Naive thymus-derived CD4-positive, alpha-beta T cell (primary cell): ENCODE data around the gene SMARCC2. TPM values are rescaled to one million over a fixed set of nuclear protein-coding genes. Genes with fewer than 3 reads are reported as not detected.

Source experiments
- ATAC-seq: fragments of 150-1000 bp; cut with Tn5 transposase; 2 replicates; pipeline ENCODE4 v1.10.0; 2021; ENCODE audit warnings: mild to moderate bottlenecking, moderate library complexity
- CTCF ChIA-PET: fragments of 350-600 bp; sonication (Branson Sonifier 250); formaldehyde crosslinking; loops from one replicate; lab custom pipeline; 2021; ENCODE audit warnings: antibody characterized with exemption; lab: Charles Lee
- POLR2A ChIA-PET: fragments of 350-600 bp; sonication (Branson Sonifier 250); formaldehyde crosslinking; loops from one replicate; lab custom pipeline; 2021; ENCODE audit warnings: antibody characterized with exemption, inconsistent platforms; lab: Charles Lee
- DNase-seq, 9 donors: peaks; one replicate each; pipeline versions ENCODE4 v3.0.0 to v3.0.0-alpha.2; 2020 to 2022; ENCODE audit warnings: mixed read lengths in 1 of 9
- H3K27ac ChIP-seq: one replicate; pipeline ENCODE4 v1.7.0; 2013; ENCODE audit warnings: mild to moderate bottlenecking, low read depth, low read length, moderate library complexity
- H3K27me3 ChIP-seq, 2 donors: one replicate each; pipeline ENCODE4 v1.7.0; 2013; ENCODE audit warnings: low read length in 2 of 2, mild to moderate bottlenecking in 2 of 2, moderate library complexity in 2 of 2; ENCODE audit not compliant: control insufficient read depth in 2 of 2, insufficient read depth in 2 of 2
- H3K36me3 ChIP-seq, 3 experiments: 1 replicate in 2 of 3; 2 replicates in 1 of 3; pipeline ENCODE4 v1.7.0; 2013; ENCODE audit warnings: low read length in 3 of 3, mild to moderate bottlenecking in 3 of 3, moderate library complexity in 1 of 3; ENCODE audit not compliant: insufficient read depth in 3 of 3, control insufficient read depth in 2 of 3
- H3K4me1 ChIP-seq, 2 donors: one replicate each; pipeline ENCODE4 v1.7.0; 2013; ENCODE audit warnings: low read length in 2 of 2, mild to moderate bottlenecking in 2 of 2, moderate library complexity in 1 of 2; ENCODE audit not compliant: control insufficient read depth in 2 of 2, insufficient read depth in 2 of 2
- H3K4me3 ChIP-seq: 2 replicates; pipeline ENCODE4 v1.7.0; 2013; ENCODE audit warnings: mild to moderate bottlenecking, low read length
- H3K9me3 ChIP-seq, 3 experiments: 1 replicate in 2 of 3; 2 replicates in 1 of 3; pipeline ENCODE4 v1.7.0; 2013; ENCODE audit warnings: low read length in 3 of 3; ENCODE audit not compliant: control insufficient read depth in 2 of 3
- H3K27ac Mint-ChIP-seq, 9 donors: one replicate each; pipeline ENCODE4 v1.8.0; 2020 to 2022; ENCODE audit warnings: mixed read lengths in 9 of 9, mild to moderate bottlenecking in 8 of 9, moderate library complexity in 5 of 9, inconsistent platforms in 2 of 9
- H3K27me3 Mint-ChIP-seq, 5 donors: one replicate each; pipeline ENCODE4 v1.8.0; 2021 to 2022; ENCODE audit warnings: mixed read lengths in 5 of 5, mild to moderate bottlenecking in 1 of 5
- H3K36me3 Mint-ChIP-seq, 5 donors: one replicate each; pipeline ENCODE4 v1.8.0; 2020 to 2022; ENCODE audit warnings: mixed read lengths in 5 of 5, mild to moderate bottlenecking in 3 of 5, inconsistent platforms in 1 of 5
- H3K4me1 Mint-ChIP-seq, 7 donors: one replicate each; pipeline ENCODE4 v1.8.0; 2020 to 2022; ENCODE audit warnings: mixed read lengths in 7 of 7, mild to moderate bottlenecking in 3 of 7, inconsistent platforms in 1 of 7
- H3K4me3 Mint-ChIP-seq, 10 donors: one replicate each; pipeline ENCODE4 v1.8.0; 2020 to 2022; ENCODE audit warnings: mild to moderate bottlenecking in 10 of 10, mixed read lengths in 10 of 10, moderate library complexity in 6 of 10, inconsistent platforms in 2 of 10
- H3K9me3 Mint-ChIP-seq, 11 donors: one replicate each; pipeline ENCODE4 v1.8.0; 2020 to 2022; ENCODE audit warnings: mixed read lengths in 11 of 11, mild to moderate bottlenecking in 4 of 11, inconsistent platforms in 1 of 11, moderate library complexity in 1 of 11
- intact Hi-C, 2 donors: fragments of 100-400 bp; cut with micrococcal nuclease; formaldehyde crosslinking; loops; one replicate each; pipeline ENCODE4 v1.15.1; 2023
- polyA plus RNA-seq, 2 donors: library from polyadenylated mRNA; unstranded; fragments of 300-500 nt; fragmentation: Illumina TruSeq; gene quantifications; one replicate each; pipeline ENCODE4 v1.2.3, GENCODE V29; 2021
- total RNA-seq, 6 experiments: library from RNA in 5 of 6; stranded (reverse) in 5 of 6; gene quantifications; 1 replicate in 5 of 6; 2 replicates in 1 of 6; pipeline ENCODE4 v1.2.3 and lab custom pipeline; 2021 to 2026

SMARCC2 gene
- total and polyA plus RNA-seq, 7 experiments from 2014 or later = 64.6 to 187 (median 131) TPM

GRCh38 chr12:56161690-56162351 is 27.5 kb downstream of the SMARCC2 start:
- ChIA-PET POLR2A (interaction anchor here (0.9 to 12.7 kb wide), 14 partner anchors 8 to 467 kb away, joined by 3 to 161 read pairs (median 4); partner anchors contain the start of genes ESYT1, MYL6B, PA2G4 and RNF41), CTCF (interaction anchor here (0.7 to 3.4 kb wide), 5 partner anchors 10 to 81 kb away, joined by 3 to 15 read pairs (median 4); partner anchors contain the start of genes ESYT1, MYL6B, RNF41 and ZC3H10)
- no peak for ATAC-seq
- Histone ChIP-seq H3K27ac (peak overlapping the region; percentile 98), H3K27me3 (no peaks in the 10 kb centered on the region), H3K4me1 (peaks cover 24 to 26% of the 10 kb centered on the region in 2 donors), H3K4me3 (no peak overlapping the region), H3K36me3 (peaks cover 12 to 74% (median 20%) of the 10 kb centered on the region in 3 experiments), H3K9me3 (no peaks in the 10 kb centered on the region)
- Mint-ChIP-seq H3K36me3 (peaks cover 0 to 48% (median 15%) of the 10 kb centered on the region in 5 donors), H3K9me3 (no peaks in the 10 kb centered on the region), H3K27me3 (no peaks in the 10 kb centered on the region), H3K4me1 (peaks cover 31 to 57% (median 49%) of the 10 kb centered on the region in 7 donors), H3K27ac (peak overlapping the region; percentile 88 to 99 (median 95)), H3K4me3 (peak overlapping the region in 9 of 10 donors; percentile 4 to 99 (median 63))
- intact Hi-C loops = no loop called here
- DNase-seq = no peak

- intact Hi-C loops = loop anchor here (1.0 kb wide), 1 partner anchor 9 kb away; the partner anchor contains the start of gene MYL6B (in 2 of the 2)
- H3K27ac Mint-ChIP-seq = peak overlapping the region; percentile 88 to 99 (median 97)
- peak overlapping the region; percentile 63 to 99 (median 96) for H3K4me3 Mint-ChIP-seq
- peak overlapping the region; percentile 89 for H3K4me3 ChIP-seq
- H3K4me1 ChIP-seq = peaks cover 24 to 26% of the 10 kb centered on the region in 2 donors
- H3K36me3 ChIP-seq = peaks cover 12 to 67% (median 20%) of the 10 kb centered on the region in 3 experiments
- CTCF ChIA-PET = interaction anchor here (0.7 to 3.8 kb wide), 6 partner anchors 9 to 81 kb away, joined by 3 to 15 read pairs (median 4); partner anchors contain the start of genes ESYT1, MYL6B, RNF41 and SMARCC2
- H3K27me3 ChIP-seq = no peaks in the 10 kb centered on the region
- DNase-seq (no peak), ATAC-seq (no peak)
- H3K27ac ChIP-seq = peak overlapping the region; percentile 98
- H3K9me3 Mint-ChIP-seq = no peaks in the 10 kb centered on the region
- H3K4me1 Mint-ChIP-seq = peaks cover 31 to 57% (median 49%) of the 10 kb centered on the region in 7 donors
- POLR2A ChIA-PET = interaction anchor here (0.6 to 12.7 kb wide), 15 partner anchors 9 to 468 kb away, joined by 3 to 161 read pairs (median 5); partner anchors contain the start of genes ESYT1, MYL6B, RNF41 and RPL41
- no peaks in the 10 kb centered on the region for H3K27me3 Mint-ChIP-seq
- no peaks in the 10 kb centered on the region for H3K9me3 ChIP-seq
- H3K36me3 Mint-ChIP-seq = peaks cover 0 to 48% (median 15%) of the 10 kb centered on the region in 5 donors
These were observed 28.2 kb downstream of the SMARCC2 start for GRCh38 chr12:56160894-56161689.

- H3K27me3 ChIP-seq = no peaks in the 10 kb centered on the region
- ChIA-PET CTCF (interaction anchor here (0.8 to 3.8 kb wide), 6 partner anchors 9 to 41 kb away, joined by 3 to 15 read pairs (median 9); partner anchors contain the start of genes ESYT1, MYL6B, SMARCC2 and ZC3H10), POLR2A (interaction anchor here (0.6 to 12.7 kb wide), 14 partner anchors 9 to 313 kb away, joined by 3 to 161 read pairs (median 4); partner anchors contain the start of genes DGKA, ESYT1, MYL6B and RAB5B)
- H3K27ac Mint-ChIP-seq = peak overlapping the region; percentile 88 to 99 (median 97)
- no peaks in the 10 kb centered on the region for H3K9me3 Mint-ChIP-seq
- intact Hi-C loops = loop anchor here (1.0 kb wide), 1 partner anchor 8 kb away; the partner anchor contains the start of gene MYL6B (in 2 of the 2)
- DNase-seq = peak; percentile 31 to 74 (median 67)
- peaks cover 0 to 50% (median 10%) of the 10 kb centered on the region in 5 donors for H3K36me3 Mint-ChIP-seq
- H3K4me1 Mint-ChIP-seq = peaks cover 31 to 57% (median 51%) of the 10 kb centered on the region in 7 donors
- peak; percentile 60 for ATAC-seq
- H3K27ac ChIP-seq = peak overlapping the region; percentile 98
- H3K9me3 ChIP-seq = no peaks in the 10 kb centered on the region
- peak overlapping the region; percentile 94 to 99 (median 96) for H3K4me3 Mint-ChIP-seq
- H3K4me1 ChIP-seq = peaks cover 24 to 26% of the 10 kb centered on the region in 2 donors
- H3K36me3 ChIP-seq = peaks cover 7 to 59% (median 20%) of the 10 kb centered on the region in 3 experiments
- H3K27me3 Mint-ChIP-seq = no peaks in the 10 kb centered on the region
- peak overlapping the region; percentile 89 for H3K4me3 ChIP-seq
These were observed 29.0 kb downstream of the SMARCC2 start for GRCh38 chr12:56160193-56160763.

GRCh38 chr12:56159482-56160192 is 29.6 kb downstream of the SMARCC2 start:
- POLR2A ChIA-PET = interaction anchor here (0.6 to 12.7 kb wide), 19 partner anchors 8 to 1266 kb away, joined by 3 to 161 read pairs (median 4); partner anchors contain the start of genes CNPY2, DGKA, ESYT1 and RAB5B
- ATAC-seq = no peak
- CTCF ChIA-PET = interaction anchor here (1.0 to 3.8 kb wide), 7 partner anchors 17 to 304 kb away, joined by 3 to 15 read pairs (median 3); partner anchors contain the start of genes ESYT1, SMARCC2 and ZC3H10
- peak overlapping the region; percentile 94 to 99 (median 96) for H3K4me3 Mint-ChIP-seq
- no peaks in the 10 kb centered on the region for H3K27me3 Mint-ChIP-seq
- peak overlapping the region; percentile 89 for H3K4me3 ChIP-seq
- peak overlapping the region; percentile 98 for H3K27ac ChIP-seq
- peaks cover 24 to 26% of the 10 kb centered on the region in 2 donors for H3K4me1 ChIP-seq
- intact Hi-C loops = loop anchor here (1.0 to 5.0 kb wide), 5 partner anchors 7 to 201 kb away; partner anchors contain the start of genes MYL6B (in 2 of the 2), RAB5B (in 1 of the 2), SMARCC2 (in 1 of the 2) and STAT2 (in 1 of the 2)
- no peaks in the 10 kb centered on the region for H3K9me3 ChIP-seq
- no peaks in the 10 kb centered on the region for H3K27me3 ChIP-seq
- no peak for DNase-seq
- H3K36me3 Mint-ChIP-seq = peaks cover 0 to 51% (median 10%) of the 10 kb centered on the region in 5 donors
- H3K4me1 Mint-ChIP-seq = peaks cover 31 to 57% (median 52%) of the 10 kb centered on the region in 7 donors
- peak overlapping the region; percentile 88 to 99 (median 97) for H3K27ac Mint-ChIP-seq
- peaks cover 4 to 52% (median 20%) of the 10 kb centered on the region in 3 experiments for H3K36me3 ChIP-seq
- no peaks in the 10 kb centered on the region for H3K9me3 Mint-ChIP-seq

- peak overlapping the region; percentile 88 to 99 (median 97) for H3K27ac Mint-ChIP-seq
- intact Hi-C loops = loop anchor here (1.0 to 5.0 kb wide), 8 partner anchors 30 to 202 kb away; partner anchors contain the start of genes SMARCC2 (in 2 of the 2), ZC3H10 (in 2 of the 2), NABP2 (in 1 of the 2) and RAB5B (in 1 of the 2)
- no peaks in the 10 kb centered on the region for H3K27me3 Mint-ChIP-seq
- Histone ChIP-seq H3K9me3 (no peaks in the 10 kb centered on the region), H3K4me3 (peak overlapping the region; percentile 89), H3K27ac (peak overlapping the region; percentile 98), H3K4me1 (peaks cover 24 to 26% of the 10 kb centered on the region in 2 donors), H3K36me3 (peaks cover 4 to 46% (median 20%) of the 10 kb centered on the region in 3 experiments), H3K27me3 (no peaks in the 10 kb centered on the region)
- ChIA-PET CTCF (interaction anchor here (1.0 to 3.8 kb wide), 7 partner anchors 17 to 305 kb away, joined by 3 to 15 read pairs (median 3); partner anchors contain the start of genes ESYT1, SMARCC2 and ZC3H10), POLR2A (interaction anchor here (0.6 to 12.7 kb wide), 17 partner anchors 9 to 1266 kb away, joined by 3 to 161 read pairs (median 4); partner anchors contain the start of genes CNPY2, DGKA, ESYT1 and RAB5B)
- no peaks in the 10 kb centered on the region for H3K9me3 Mint-ChIP-seq
- peaks cover 0 to 47% (median 10%) of the 10 kb centered on the region in 5 donors for H3K36me3 Mint-ChIP-seq
- ATAC-seq (no peak), DNase-seq (peak in 3 of 9 donors; percentile 28 to 36 (median 32))
- peaks cover 31 to 55% (median 52%) of the 10 kb centered on the region in 7 donors for H3K4me1 Mint-ChIP-seq
- peak overlapping the region; percentile 94 to 99 (median 96) for H3K4me3 Mint-ChIP-seq
These were observed 30.3 kb downstream of the SMARCC2 start for GRCh38 chr12:56158926-56159461.
